Right lobe of liver (tissue), 4 donors: Measurements from ENCODE around the gene MYL5.

Experiments
- POLR2A ChIP-seq: fragments of 450-650 bp; IDR thresholded peaks from one replicate; pipeline ENCODE4 v1.6.1; 2017; ENCODE audit warnings: antibody characterized with exemption, mild to moderate bottlenecking
- TF ChIP-seq, protein P1 (sequence below), 4 donors: fragments of 200-600 bp in 3 of 4; fragments of 450-650 bp in 1 of 4; IDR thresholded peaks; one replicate each; pipeline versions ENCODE4 v1.5.1 to v1.8.0; 2016 to 2022; ENCODE audit warnings: antibody characterized with exemption in 4 of 4, mild to moderate bottlenecking in 2 of 4
- donor health status: DM: no; HTN: no; CAD: no.
- donor health status: DM: no; HTN: no; CAD: no.
- donor health status: DM: no; HTN: yes; CAD: no.

- TF ChIP-seq, protein P1, sequence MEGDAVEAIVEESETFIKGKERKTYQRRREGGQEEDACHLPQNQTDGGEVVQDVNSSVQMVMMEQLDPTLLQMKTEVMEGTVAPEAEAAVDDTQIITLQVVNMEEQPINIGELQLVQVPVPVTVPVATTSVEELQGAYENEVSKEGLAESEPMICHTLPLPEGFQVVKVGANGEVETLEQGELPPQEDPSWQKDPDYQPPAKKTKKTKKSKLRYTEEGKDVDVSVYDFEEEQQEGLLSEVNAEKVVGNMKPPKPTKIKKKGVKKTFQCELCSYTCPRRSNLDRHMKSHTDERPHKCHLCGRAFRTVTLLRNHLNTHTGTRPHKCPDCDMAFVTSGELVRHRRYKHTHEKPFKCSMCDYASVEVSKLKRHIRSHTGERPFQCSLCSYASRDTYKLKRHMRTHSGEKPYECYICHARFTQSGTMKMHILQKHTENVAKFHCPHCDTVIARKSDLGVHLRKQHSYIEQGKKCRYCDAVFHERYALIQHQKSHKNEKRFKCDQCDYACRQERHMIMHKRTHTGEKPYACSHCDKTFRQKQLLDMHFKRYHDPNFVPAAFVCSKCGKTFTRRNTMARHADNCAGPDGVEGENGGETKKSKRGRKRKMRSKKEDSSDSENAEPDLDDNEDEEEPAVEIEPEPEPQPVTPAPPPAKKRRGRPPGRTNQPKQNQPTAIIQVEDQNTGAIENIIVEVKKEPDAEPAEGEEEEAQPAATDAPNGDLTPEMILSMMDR (IDR thresholded peaks at IDR 0.05), result no peak
- TF ChIP-seq POLR2A, result no peak
Measured at GRCh38 chr4:686413-687040, 12.2 kb downstream of the MYL5 start.
